ENCODE results near the gene CDC7. TPM values are rescaled to one million over a fixed set of nuclear protein-coding genes. Genes with fewer than 3 reads are reported as not detected.
A peak's percentile ranks its signal among the peaks of the same experiment; 100 is the strongest.

The CDC7 gene
- total RNA-seq, 1 donor from 2014 or later: 21.3 TPM

- H3K27ac Mint-ChIP-seq (ENCODE audit: unreplicated experiment): no peak overlapping the region
- no peaks in the 10 kb centered on the region for H3K9me3 Mint-ChIP-seq (ENCODE audit: unreplicated experiment)
- peaks cover 5% of the 10 kb centered on the region for H3K27me3 Mint-ChIP-seq (ENCODE audit: unreplicated experiment)
- H3K4me1 Mint-ChIP-seq (ENCODE audit: unreplicated experiment): peaks cover 22% of the 10 kb centered on the region
- H3K4me3 Mint-ChIP-seq (ENCODE audit: unreplicated experiment): no peak overlapping the region
- no peak for DNase-seq (ENCODE audit: low spot score)
- H3K36me3 Mint-ChIP-seq (ENCODE audit: low read depth, unreplicated experiment): peaks cover 13% of the 10 kb centered on the region
- TF ChIP-seq CTCF (IDR thresholded peaks at IDR 0.05; ENCODE audit: unreplicated experiment): no peak
These were observed 64.4 kb downstream of the CDC7 start for GRCh38 chr1:91564888-91565701.

GRCh38 chr1:91567583-91567982 lies 66.9 kb downstream of the CDC7 start:
- Mint-ChIP-seq H3K36me3 (ENCODE audit: low read depth, unreplicated experiment) (peaks cover 13% of the 10 kb centered on the region), H3K27ac (ENCODE audit: unreplicated experiment) (no peak overlapping the region), H3K9me3 (ENCODE audit: unreplicated experiment) (no peaks in the 10 kb centered on the region), H3K27me3 (ENCODE audit: unreplicated experiment) (peaks cover 5% of the 10 kb centered on the region), H3K4me1 (ENCODE audit: unreplicated experiment) (peaks cover 12% of the 10 kb centered on the region), H3K4me3 (ENCODE audit: unreplicated experiment) (no peak overlapping the region)
- no peak for DNase-seq (ENCODE audit: low spot score)
- no peak for TF ChIP-seq CTCF (IDR thresholded peaks at IDR 0.05; ENCODE audit: unreplicated experiment)

GRCh38 chr1:91568261-91568660 lies 67.6 kb downstream of the CDC7 start:
- H3K27ac Mint-ChIP-seq (ENCODE audit: unreplicated experiment): no peak overlapping the region

GRCh38 chr1:91569411-91570119 lies 68.9 kb downstream of the CDC7 start:
- peaks cover 13% of the 10 kb centered on the region for H3K4me1 Mint-ChIP-seq (ENCODE audit: unreplicated experiment)
- peaks cover 3% of the 10 kb centered on the region for H3K27me3 Mint-ChIP-seq (ENCODE audit: unreplicated experiment)
- peaks cover 5% of the 10 kb centered on the region for H3K36me3 Mint-ChIP-seq (ENCODE audit: low read depth, unreplicated experiment)
- no peak for TF ChIP-seq CTCF (IDR thresholded peaks at IDR 0.05; ENCODE audit: unreplicated experiment)
- peak overlapping the region; percentile 6 for H3K4me3 Mint-ChIP-seq (ENCODE audit: unreplicated experiment)
- peak overlapping the region; percentile 32 for H3K27ac Mint-ChIP-seq (ENCODE audit: unreplicated experiment)
- no peak for DNase-seq (ENCODE audit: low spot score)
- no peaks in the 10 kb centered on the region for H3K9me3 Mint-ChIP-seq (ENCODE audit: unreplicated experiment)

More at GRCh38 chr1:91568261-91568660, 67.6 kb downstream of the CDC7 start:
- Mint-ChIP-seq H3K9me3 (ENCODE audit: unreplicated experiment) (no peaks in the 10 kb centered on the region), H3K4me1 (ENCODE audit: unreplicated experiment) (peaks cover 13% of the 10 kb centered on the region), H3K27me3 (ENCODE audit: unreplicated experiment) (peaks cover 5% of the 10 kb centered on the region), H3K36me3 (ENCODE audit: low read depth, unreplicated experiment) (peaks cover 13% of the 10 kb centered on the region), H3K4me3 (ENCODE audit: unreplicated experiment) (no peak overlapping the region)
- DNase-seq (ENCODE audit: low spot score): no peak
- no peak for TF ChIP-seq CTCF (IDR thresholded peaks at IDR 0.05; ENCODE audit: unreplicated experiment)

GRCh38 chr1:91570120-91570448 lies 69.4 kb downstream of the CDC7 start:
- Mint-ChIP-seq H3K9me3 (ENCODE audit: unreplicated experiment) (no peaks in the 10 kb centered on the region), H3K36me3 (ENCODE audit: low read depth, unreplicated experiment) (peaks cover 5% of the 10 kb centered on the region), H3K4me3 (ENCODE audit: unreplicated experiment) (no peak overlapping the region), H3K27me3 (ENCODE audit: unreplicated experiment) (peaks cover 3% of the 10 kb centered on the region), H3K27ac (ENCODE audit: unreplicated experiment) (no peak overlapping the region), H3K4me1 (ENCODE audit: unreplicated experiment) (peaks cover 13% of the 10 kb centered on the region)
- TF ChIP-seq CTCF (IDR thresholded peaks at IDR 0.05; ENCODE audit: unreplicated experiment): no peak
- DNase-seq (ENCODE audit: low spot score): no peak
